Naive thymus-derived CD4-positive, alpha-beta T cell (primary cell): Measurements from ENCODE around the gene ELN. TPM values are rescaled to one million over a fixed set of nuclear protein-coding genes. Genes with fewer than 3 reads are reported as not detected.

Experiments
- ATAC-seq: fragments of 150-1000 bp; cut with Tn5 transposase; 2 replicates; pipeline ENCODE4 v1.10.0; 2021; ENCODE audit warnings: mild to moderate bottlenecking, moderate library complexity
- CTCF ChIA-PET: fragments of 350-600 bp; sonication (Branson Sonifier 250); formaldehyde crosslinking; loops from one replicate; lab custom pipeline; 2021; ENCODE audit warnings: antibody characterized with exemption; lab: Charles Lee
- POLR2A ChIA-PET: fragments of 350-600 bp; sonication (Branson Sonifier 250); formaldehyde crosslinking; loops from one replicate; lab custom pipeline; 2021; ENCODE audit warnings: antibody characterized with exemption, inconsistent platforms; lab: Charles Lee
- DNase-seq, 9 donors: peaks; one replicate each; pipeline versions ENCODE4 v3.0.0 to v3.0.0-alpha.2; 2020 to 2022; ENCODE audit warnings: mixed read lengths in 1 of 9
- H3K27ac ChIP-seq: one replicate; pipeline ENCODE4 v1.7.0; 2013; ENCODE audit warnings: mild to moderate bottlenecking, low read depth, low read length, moderate library complexity
- H3K27me3 ChIP-seq, 2 donors: one replicate each; pipeline ENCODE4 v1.7.0; 2013; ENCODE audit warnings: low read length in 2 of 2, mild to moderate bottlenecking in 2 of 2, moderate library complexity in 2 of 2; ENCODE audit not compliant: control insufficient read depth in 2 of 2, insufficient read depth in 2 of 2
- H3K36me3 ChIP-seq, 3 experiments: 1 replicate in 2 of 3; 2 replicates in 1 of 3; pipeline ENCODE4 v1.7.0; 2013; ENCODE audit warnings: low read length in 3 of 3, mild to moderate bottlenecking in 3 of 3, moderate library complexity in 1 of 3; ENCODE audit not compliant: insufficient read depth in 3 of 3, control insufficient read depth in 2 of 3
- H3K4me1 ChIP-seq, 2 donors: one replicate each; pipeline ENCODE4 v1.7.0; 2013; ENCODE audit warnings: low read length in 2 of 2, mild to moderate bottlenecking in 2 of 2, moderate library complexity in 1 of 2; ENCODE audit not compliant: control insufficient read depth in 2 of 2, insufficient read depth in 2 of 2
- H3K4me3 ChIP-seq: 2 replicates; pipeline ENCODE4 v1.7.0; 2013; ENCODE audit warnings: mild to moderate bottlenecking, low read length
- H3K9me3 ChIP-seq, 3 experiments: 1 replicate in 2 of 3; 2 replicates in 1 of 3; pipeline ENCODE4 v1.7.0; 2013; ENCODE audit warnings: low read length in 3 of 3; ENCODE audit not compliant: control insufficient read depth in 2 of 3
- H3K27ac Mint-ChIP-seq, 9 donors: one replicate each; pipeline ENCODE4 v1.8.0; 2020 to 2022; ENCODE audit warnings: mixed read lengths in 9 of 9, mild to moderate bottlenecking in 8 of 9, moderate library complexity in 5 of 9, inconsistent platforms in 2 of 9
- H3K27me3 Mint-ChIP-seq, 5 donors: one replicate each; pipeline ENCODE4 v1.8.0; 2021 to 2022; ENCODE audit warnings: mixed read lengths in 5 of 5, mild to moderate bottlenecking in 1 of 5
- H3K36me3 Mint-ChIP-seq, 5 donors: one replicate each; pipeline ENCODE4 v1.8.0; 2020 to 2022; ENCODE audit warnings: mixed read lengths in 5 of 5, mild to moderate bottlenecking in 3 of 5, inconsistent platforms in 1 of 5
- H3K4me1 Mint-ChIP-seq, 7 donors: one replicate each; pipeline ENCODE4 v1.8.0; 2020 to 2022; ENCODE audit warnings: mixed read lengths in 7 of 7, mild to moderate bottlenecking in 3 of 7, inconsistent platforms in 1 of 7
- H3K4me3 Mint-ChIP-seq, 10 donors: one replicate each; pipeline ENCODE4 v1.8.0; 2020 to 2022; ENCODE audit warnings: mild to moderate bottlenecking in 10 of 10, mixed read lengths in 10 of 10, moderate library complexity in 6 of 10, inconsistent platforms in 2 of 10
- H3K9me3 Mint-ChIP-seq, 11 donors: one replicate each; pipeline ENCODE4 v1.8.0; 2020 to 2022; ENCODE audit warnings: mixed read lengths in 11 of 11, mild to moderate bottlenecking in 4 of 11, inconsistent platforms in 1 of 11, moderate library complexity in 1 of 11
- intact Hi-C, 2 donors: fragments of 100-400 bp; cut with micrococcal nuclease; formaldehyde crosslinking; loops; one replicate each; pipeline ENCODE4 v1.15.1; 2023
- polyA plus RNA-seq, 2 donors: library from polyadenylated mRNA; unstranded; fragments of 300-500 nt; fragmentation: Illumina TruSeq; gene quantifications; one replicate each; pipeline ENCODE4 v1.2.3, GENCODE V29; 2021
- total RNA-seq, 6 experiments: library from RNA in 5 of 6; stranded (reverse) in 5 of 6; gene quantifications; 1 replicate in 5 of 6; 2 replicates in 1 of 6; pipeline ENCODE4 v1.2.3 and lab custom pipeline; 2021 to 2026

ELN gene
- total and polyA plus RNA-seq, 7 experiments from 2014 or later = 0.11 to 0.67 (median 0.66) TPM; not detected in 4

GRCh38 chr7:74021546-74022320 is 6.2 kb upstream of the ELN start:
- ChIA-PET CTCF (no interaction called here), POLR2A (no interaction called here)
- Mint-ChIP-seq H3K9me3 (peaks cover 0 to 1% (median 0%) of the 10 kb centered on the region in 11 donors), H3K27me3 (peaks cover 19 to 39% (median 35%) of the 10 kb centered on the region in 5 donors), H3K27ac (no peak overlapping the region), H3K4me1 (peaks cover 0 to 9% (median 2%) of the 10 kb centered on the region in 7 donors), H3K4me3 (no peak overlapping the region), H3K36me3 (no peaks in the 10 kb centered on the region)
- intact Hi-C loops = no loop called here
- Histone ChIP-seq H3K36me3 (no peaks in the 10 kb centered on the region), H3K27ac (no peak overlapping the region), H3K4me3 (no peak overlapping the region), H3K9me3 (no peaks in the 10 kb centered on the region), H3K27me3 (no peaks in the 10 kb centered on the region), H3K4me1 (peaks cover 0 to 2% of the 10 kb centered on the region in 2 donors)
- DNase-seq = no peak
- ATAC-seq = no peak

GRCh38 chr7:74022507-74022906 is 5.5 kb upstream of the ELN start:
- Mint-ChIP-seq H3K4me3 (no peak overlapping the region), H3K4me1 (peaks cover 0 to 10% (median 4%) of the 10 kb centered on the region in 7 donors), H3K27me3 (peaks cover 24 to 44% (median 36%) of the 10 kb centered on the region in 5 donors), H3K27ac (no peak overlapping the region), H3K9me3 (peaks cover 0 to 1% (median 0%) of the 10 kb centered on the region in 11 donors), H3K36me3 (no peaks in the 10 kb centered on the region)
- DNase-seq (no peak), ATAC-seq (no peak)
- intact Hi-C loops = no loop called here
- Histone ChIP-seq H3K27me3 (no peaks in the 10 kb centered on the region), H3K9me3 (no peaks in the 10 kb centered on the region), H3K27ac (no peak overlapping the region), H3K4me3 (no peak overlapping the region), H3K4me1 (peaks cover 0 to 3% of the 10 kb centered on the region in 2 donors), H3K36me3 (no peaks in the 10 kb centered on the region)
- CTCF ChIA-PET = no interaction called here
- POLR2A ChIA-PET = no interaction called here

GRCh38 chr7:74023092-74023536 is 4.9 kb upstream of the ELN start:
- no peaks in the 10 kb centered on the region for H3K36me3 ChIP-seq
- Mint-ChIP-seq H3K36me3 (no peaks in the 10 kb centered on the region), H3K9me3 (peaks cover 0 to 1% (median 0%) of the 10 kb centered on the region in 11 donors), H3K4me3 (no peak overlapping the region), H3K4me1 (peaks cover 0 to 10% (median 4%) of the 10 kb centered on the region in 7 donors), H3K27me3 (peaks cover 23 to 44% (median 36%) of the 10 kb centered on the region in 5 donors), H3K27ac (no peak overlapping the region)
- H3K27ac ChIP-seq = no peak overlapping the region
- ATAC-seq (no peak), DNase-seq (no peak)
- no peaks in the 10 kb centered on the region for H3K9me3 ChIP-seq
- peaks cover 0 to 3% of the 10 kb centered on the region in 2 donors for H3K4me1 ChIP-seq
- POLR2A ChIA-PET = no interaction called here
- CTCF ChIA-PET = no interaction called here
- intact Hi-C loops = no loop called here
- H3K4me3 ChIP-seq = no peak overlapping the region
- H3K27me3 ChIP-seq = no peaks in the 10 kb centered on the region

DNA sequence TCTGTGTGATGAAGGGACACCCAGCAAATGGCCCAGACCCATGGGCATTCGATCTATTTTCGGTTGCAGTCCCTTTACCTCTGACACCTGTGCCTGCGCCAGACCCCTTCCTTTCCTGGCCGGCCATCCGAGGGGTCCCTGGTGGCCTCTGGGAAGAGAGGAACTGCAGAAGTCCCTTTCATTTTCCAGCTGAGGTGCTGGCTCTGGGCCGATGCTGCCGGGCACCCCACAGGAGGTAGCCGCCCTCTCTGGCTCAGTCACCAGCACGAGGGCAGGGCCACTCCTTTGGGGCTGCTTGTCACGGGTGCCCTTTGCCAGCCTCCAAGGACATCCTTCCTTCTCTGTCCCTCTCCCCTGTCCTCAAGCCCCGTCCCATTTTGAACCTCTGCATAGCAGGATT is 4.2 kb upstream of the ELN start:
- H3K4me1 ChIP-seq = peaks cover 0 to 3% of the 10 kb centered on the region in 2 donors
- Mint-ChIP-seq H3K27me3 (peaks cover 26 to 44% (median 34%) of the 10 kb centered on the region in 5 donors), H3K4me3 (no peak overlapping the region), H3K9me3 (peaks cover 0 to 1% (median 0%) of the 10 kb centered on the region in 11 donors), H3K27ac (no peak overlapping the region), H3K36me3 (no peaks in the 10 kb centered on the region), H3K4me1 (peaks cover 0 to 13% (median 5%) of the 10 kb centered on the region in 7 donors)
- no peak overlapping the region for H3K27ac ChIP-seq
- DNase-seq (no peak), ATAC-seq (no peak)
- intact Hi-C loops = no loop called here
- no peaks in the 10 kb centered on the region for H3K36me3 ChIP-seq
- CTCF ChIA-PET = no interaction called here
- H3K27me3 ChIP-seq = no peaks in the 10 kb centered on the region
- no peaks in the 10 kb centered on the region for H3K9me3 ChIP-seq
- POLR2A ChIA-PET = no interaction called here
- H3K4me3 ChIP-seq = no peak overlapping the region

- Histone ChIP-seq H3K27me3 (no peaks in the 10 kb centered on the region), H3K4me1 (peaks cover 0 to 3% of the 10 kb centered on the region in 2 donors), H3K36me3 (no peaks in the 10 kb centered on the region), H3K4me3 (no peak overlapping the region), H3K9me3 (no peaks in the 10 kb centered on the region), H3K27ac (no peak overlapping the region)
- ChIA-PET CTCF (interaction anchor here (1.2 kb wide), 1 partner anchor 375 kb away, joined by 3 read pairs; no protein-coding TSS in a partner anchor), POLR2A (interaction anchor here (0.7 kb wide), 1 partner anchor 14 kb away, joined by 3 read pairs; no protein-coding TSS in a partner anchor)
- Mint-ChIP-seq H3K36me3 (peaks cover 0 to 3% (median 0%) of the 10 kb centered on the region in 5 donors), H3K27me3 (peaks cover 39 to 56% (median 43%) of the 10 kb centered on the region in 5 donors), H3K4me3 (no peak overlapping the region), H3K9me3 (no peaks in the 10 kb centered on the region), H3K4me1 (peaks cover 3 to 17% (median 10%) of the 10 kb centered on the region in 7 donors), H3K27ac (no peak overlapping the region)
- no peak for DNase-seq
- intact Hi-C loops = no loop called here
- ATAC-seq = no peak
Observed at GRCh38 chr7:74025146-74025545, 2.8 kb upstream of the ELN start.

DNA sequence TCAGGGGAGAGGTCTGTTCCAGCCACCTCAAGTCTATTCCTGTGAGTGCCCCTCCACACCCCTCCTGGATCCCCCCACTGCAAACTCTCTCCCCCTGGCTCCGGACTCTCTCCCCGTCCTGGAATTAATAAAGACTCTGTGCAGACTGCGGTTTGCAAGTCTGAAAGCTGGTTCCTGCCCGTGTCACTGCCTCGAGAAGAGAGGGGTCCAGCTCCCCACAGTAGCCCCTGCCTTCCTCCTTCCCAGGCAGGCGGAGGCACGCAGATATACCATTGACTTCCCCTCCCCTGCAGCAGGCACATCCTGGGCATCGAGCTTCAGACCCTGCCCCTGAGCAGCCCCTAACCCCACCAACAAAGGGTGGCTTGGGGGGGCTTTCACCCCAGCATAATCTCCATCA is 2.2 kb upstream of the ELN start:
- Mint-ChIP-seq H3K4me1 (peaks cover 3 to 17% (median 10%) of the 10 kb centered on the region in 7 donors), H3K4me3 (no peak overlapping the region), H3K9me3 (no peaks in the 10 kb centered on the region), H3K27me3 (peaks cover 42 to 58% (median 46%) of the 10 kb centered on the region in 5 donors), H3K36me3 (peaks cover 0 to 3% (median 0%) of the 10 kb centered on the region in 5 donors), H3K27ac (no peak overlapping the region)
- no peak for DNase-seq
- Histone ChIP-seq H3K36me3 (no peaks in the 10 kb centered on the region), H3K4me3 (no peak overlapping the region), H3K27me3 (no peaks in the 10 kb centered on the region), H3K4me1 (peaks cover 0 to 3% of the 10 kb centered on the region in 2 donors), H3K9me3 (no peaks in the 10 kb centered on the region), H3K27ac (no peak overlapping the region)
- CTCF ChIA-PET = interaction anchor here (1.0 to 1.7 kb wide), 3 partner anchors 8 to 375 kb away, joined by 3 to 6 read pairs (median 3); no protein-coding TSS in a partner anchor
- POLR2A ChIA-PET = interaction anchor here (0.7 kb wide), 1 partner anchor 14 kb away, joined by 3 read pairs; no protein-coding TSS in a partner anchor
- intact Hi-C loops = no loop called here
- no peak for ATAC-seq
